Cardiac fibroblast (primary cell): ENCODE results near the gene ITM2B.
"Not testable (repeated sequence)": the region's sequence is repeated elsewhere in the genome, so short reads cannot be mapped to it uniquely, and the experiment has no call there.

Experiments used
- DNase-seq, 2 donors: peaks; one replicate each; pipeline versions ENCODE4 v3.0.0 to v3.0.0-alpha.2; 2010; ENCODE audit warnings: low read depth in 2 of 2
- H3K4me3 ChIP-seq, 2 donors: replicated peaks in 1 of 2; 1 replicate in 1 of 2; 2 replicates in 1 of 2; pipeline ENCODE4 v1.5.1; 2011; ENCODE audit warnings: low read depth in 2 of 2, low read length in 2 of 2, mild to moderate bottlenecking in 2 of 2, moderate library complexity in 1 of 2
- CTCF ChIP-seq: IDR thresholded peaks from one replicate; pipeline ENCODE4 v1.5.1; 2011; ENCODE audit warnings: low read depth, mild to moderate bottlenecking, low read length, inconsistent platforms

The ITM2B gene

GRCh38 chr13:48189171-48189570 lies 43.8 kb upstream of the ITM2B start:
- DNase-seq = no peak
- H3K4me3 ChIP-seq = no peak overlapping the region
- TF ChIP-seq CTCF = no peak

- no peak for TF ChIP-seq CTCF
- DNase-seq = no peak
- no peak overlapping the region for H3K4me3 ChIP-seq
Observed at GRCh38 chr13:48192411-48192935, 40.5 kb upstream of the ITM2B start.

DNA sequence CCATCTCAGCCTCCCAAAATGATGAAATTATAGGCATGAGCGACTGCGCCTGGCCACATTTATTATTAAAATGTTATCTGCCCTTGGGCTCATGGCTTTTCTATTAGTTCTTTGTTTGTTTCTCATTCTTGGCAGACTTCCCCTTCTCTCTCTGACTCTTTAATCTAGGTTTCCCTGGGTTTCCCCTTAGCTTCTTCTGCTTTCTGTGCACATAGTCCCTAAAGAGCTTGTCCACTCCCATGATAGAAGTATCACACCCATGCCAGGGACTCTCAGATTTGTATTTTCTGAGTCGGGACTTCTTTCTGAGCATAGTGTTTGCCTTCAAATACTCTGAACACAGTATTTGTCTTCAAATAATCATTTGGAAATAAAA lies 38.6 kb upstream of the ITM2B start:
- no peak overlapping the region for H3K4me3 ChIP-seq
- no peak for TF ChIP-seq CTCF
- peak; percentile 45 to 55 for DNase-seq

DNA sequence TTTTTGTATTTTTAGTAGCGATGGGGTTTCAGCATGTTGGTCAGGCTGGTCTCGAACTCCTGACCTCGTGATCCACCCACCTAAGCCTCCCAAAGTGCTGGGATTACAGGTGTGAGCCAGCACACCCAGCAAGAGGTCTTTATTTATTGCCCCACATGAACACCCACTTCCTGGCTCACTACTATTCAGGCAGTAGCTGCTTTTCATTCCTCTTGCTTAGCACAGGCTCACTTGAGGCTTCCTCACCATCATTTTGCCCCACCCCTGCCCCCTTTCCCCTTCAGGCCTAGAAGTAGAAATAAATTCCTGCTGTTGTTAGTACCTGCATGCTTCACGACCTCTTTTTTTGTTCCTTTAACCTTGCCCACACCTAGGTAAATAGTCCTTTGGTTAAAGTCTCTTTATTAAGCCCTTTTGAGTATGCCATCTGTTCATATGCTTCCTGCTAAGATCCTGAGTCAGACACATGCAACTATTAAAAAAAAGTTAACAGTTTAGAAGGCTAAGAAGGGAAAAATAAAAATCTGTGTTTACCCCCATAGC lies 33.5 kb upstream of the ITM2B start:
- TF ChIP-seq CTCF = no peak
- H3K4me3 ChIP-seq = no peak overlapping the region
- no peak for DNase-seq

DNA sequence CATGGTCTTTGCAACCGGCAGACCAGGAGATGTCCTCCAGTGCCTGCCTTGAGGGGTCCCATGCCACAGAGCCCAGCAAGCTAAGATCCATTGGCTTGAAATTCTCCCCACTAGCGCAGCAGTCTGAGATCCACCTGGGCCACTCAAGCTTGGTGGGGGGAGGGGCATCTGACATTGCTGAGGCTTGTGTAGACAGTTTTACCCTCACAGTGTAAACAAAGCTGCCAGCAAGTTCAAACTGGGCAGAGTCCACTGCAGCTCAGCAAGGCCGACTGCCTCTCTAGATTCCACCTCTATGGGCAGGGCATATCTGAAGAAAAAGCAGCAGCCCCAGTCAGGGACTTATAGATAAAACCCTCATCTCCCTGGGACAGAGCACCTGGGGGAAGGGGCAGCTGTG lies 32.0 kb upstream of the ITM2B start:
- no peak overlapping the region for H3K4me3 ChIP-seq
- no peak for DNase-seq
- no peak for TF ChIP-seq CTCF

DNA sequence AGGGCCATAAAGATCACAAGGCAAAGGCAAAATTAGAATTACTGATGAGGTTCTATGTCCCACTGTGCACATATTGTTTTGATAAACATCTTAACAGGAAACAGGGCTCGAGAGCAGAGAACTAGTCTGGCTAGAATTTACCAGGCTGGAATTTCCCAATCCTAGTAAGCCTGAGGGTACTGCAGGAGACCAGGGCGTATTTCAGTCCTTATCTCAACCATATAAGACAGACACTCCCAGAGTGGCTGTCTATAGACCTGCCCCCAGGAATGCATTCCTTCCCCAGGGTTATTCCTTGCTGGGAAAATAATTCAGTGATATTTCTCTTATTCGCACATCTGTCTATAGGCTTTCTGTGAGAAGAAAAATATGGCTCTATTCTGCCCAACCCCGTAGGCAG lies 25.8 kb upstream of the ITM2B start:
- not testable (repeated sequence) for DNase-seq, H3K4me3 ChIP-seq

DNA sequence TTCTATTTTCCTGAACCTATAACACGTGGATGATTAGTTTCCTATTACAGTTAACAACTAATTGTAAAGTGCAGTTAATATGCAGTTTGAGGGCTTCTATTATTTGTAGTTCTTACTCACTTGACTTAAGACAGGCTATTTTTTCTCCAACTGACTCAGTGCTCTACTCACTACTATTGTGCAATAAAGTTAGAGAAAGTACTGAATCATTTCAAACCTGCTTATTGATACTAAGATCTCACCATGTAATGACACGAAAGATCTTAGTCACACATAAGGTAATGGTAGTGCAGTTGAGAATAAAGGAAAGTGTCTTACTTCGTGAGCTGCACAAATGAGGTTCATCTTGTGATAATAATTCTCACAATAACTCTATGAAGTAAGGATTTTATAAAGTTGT lies 22.8 kb upstream of the ITM2B start:
- DNase-seq = peak; percentile 57 to 94
- H3K4me3 ChIP-seq = no peak overlapping the region
- TF ChIP-seq CTCF = no peak
